ENCODE results near the gene PRKCE. TPM values are rescaled to one million over a fixed set of nuclear protein-coding genes. Genes with fewer than 3 reads are reported as not detected.

PRKCE gene
- polyA plus RNA-seq, 1 experiment = 16.7 TPM

DNA sequence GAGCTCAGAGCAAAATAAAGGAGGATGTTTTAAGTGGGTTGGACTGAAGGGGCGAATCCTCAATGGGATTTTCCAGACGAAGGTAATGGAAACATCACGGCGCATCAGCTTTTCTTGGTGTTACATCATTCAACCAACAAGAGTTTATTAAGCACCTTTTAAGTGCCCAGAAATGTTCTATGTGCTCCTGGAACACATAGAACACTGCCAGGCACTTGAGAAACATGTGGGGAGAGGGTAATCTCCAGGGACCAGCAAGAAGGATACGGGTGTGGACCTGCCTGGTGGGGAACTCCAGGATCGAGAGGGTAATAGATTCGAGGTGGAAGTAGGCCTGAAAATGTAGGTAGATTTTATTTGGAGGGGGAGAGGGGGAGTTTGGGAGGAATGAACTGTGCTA lies 168.6 kb downstream of the PRKCE start:
- ChIA-PET POLR2A (no interaction called here), CTCF (no interaction called here)
- H3K27ac ChIP-seq (ENCODE audit: low read depth, low read length) = no peak overlapping the region
- H3K27me3 ChIP-seq (ENCODE audit: control insufficient read depth, insufficient read depth, low read length) = no peaks in the 10 kb centered on the region
- no peak overlapping the region for H3K4me3 ChIP-seq (ENCODE audit: low read depth, low read length)
- no peak for DNase-seq (ENCODE audit: low read depth, low spot score)
- TF ChIP-seq, protein P1, sequence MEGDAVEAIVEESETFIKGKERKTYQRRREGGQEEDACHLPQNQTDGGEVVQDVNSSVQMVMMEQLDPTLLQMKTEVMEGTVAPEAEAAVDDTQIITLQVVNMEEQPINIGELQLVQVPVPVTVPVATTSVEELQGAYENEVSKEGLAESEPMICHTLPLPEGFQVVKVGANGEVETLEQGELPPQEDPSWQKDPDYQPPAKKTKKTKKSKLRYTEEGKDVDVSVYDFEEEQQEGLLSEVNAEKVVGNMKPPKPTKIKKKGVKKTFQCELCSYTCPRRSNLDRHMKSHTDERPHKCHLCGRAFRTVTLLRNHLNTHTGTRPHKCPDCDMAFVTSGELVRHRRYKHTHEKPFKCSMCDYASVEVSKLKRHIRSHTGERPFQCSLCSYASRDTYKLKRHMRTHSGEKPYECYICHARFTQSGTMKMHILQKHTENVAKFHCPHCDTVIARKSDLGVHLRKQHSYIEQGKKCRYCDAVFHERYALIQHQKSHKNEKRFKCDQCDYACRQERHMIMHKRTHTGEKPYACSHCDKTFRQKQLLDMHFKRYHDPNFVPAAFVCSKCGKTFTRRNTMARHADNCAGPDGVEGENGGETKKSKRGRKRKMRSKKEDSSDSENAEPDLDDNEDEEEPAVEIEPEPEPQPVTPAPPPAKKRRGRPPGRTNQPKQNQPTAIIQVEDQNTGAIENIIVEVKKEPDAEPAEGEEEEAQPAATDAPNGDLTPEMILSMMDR (IDR thresholded peaks at IDR 0.05; ENCODE audit: low read depth, low read length) = no peak
- no peaks in the 10 kb centered on the region for H3K9me3 ChIP-seq (ENCODE audit: control insufficient read depth, insufficient read depth, low read length)

GRCh38 chr2:45821558-45822271 lies 170.2 kb downstream of the PRKCE start:
- TF ChIP-seq, protein P1 (IDR thresholded peaks at IDR 0.05; ENCODE audit: low read depth, low read length) = no peak
- Histone ChIP-seq H3K27me3 (ENCODE audit: control insufficient read depth, insufficient read depth, low read length) (no peaks in the 10 kb centered on the region), H3K27ac (ENCODE audit: low read depth, low read length) (no peak overlapping the region), H3K4me3 (ENCODE audit: low read depth, low read length) (no peak overlapping the region), H3K9me3 (ENCODE audit: control insufficient read depth, insufficient read depth, low read length) (no peaks in the 10 kb centered on the region)
- ChIA-PET CTCF (no interaction called here), POLR2A (no interaction called here)
- no peak for DNase-seq (ENCODE audit: low read depth, low spot score)

DNA sequence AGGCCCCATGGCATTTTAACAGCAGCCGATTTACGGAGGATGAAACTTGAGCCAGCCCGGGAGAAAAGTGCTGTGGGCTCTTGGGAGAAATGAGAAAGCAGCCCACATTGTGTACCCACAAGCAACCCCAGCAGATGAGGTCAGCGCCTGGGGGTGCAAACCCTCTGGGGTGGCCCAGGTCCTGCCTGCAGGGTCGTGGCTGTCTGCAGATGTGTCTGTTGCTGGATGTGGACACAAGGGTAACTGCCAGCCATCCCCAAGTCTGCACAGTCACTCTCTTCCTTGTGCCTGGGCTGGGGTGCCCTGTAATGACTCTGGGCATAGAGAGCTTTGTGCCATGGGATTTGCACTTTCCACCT lies 170.8 kb downstream of the PRKCE start:
- ChIA-PET POLR2A (no interaction called here), CTCF (no interaction called here)
- no peak overlapping the region for H3K4me3 ChIP-seq (ENCODE audit: low read depth, low read length)
- no peak overlapping the region for H3K27ac ChIP-seq (ENCODE audit: low read depth, low read length)
- no peaks in the 10 kb centered on the region for H3K9me3 ChIP-seq (ENCODE audit: control insufficient read depth, insufficient read depth, low read length)
- TF ChIP-seq, protein P1 (IDR thresholded peaks at IDR 0.05; ENCODE audit: low read depth, low read length) = no peak
- H3K27me3 ChIP-seq (ENCODE audit: control insufficient read depth, insufficient read depth, low read length) = no peaks in the 10 kb centered on the region
- no peak for DNase-seq (ENCODE audit: low read depth, low spot score)

DNA sequence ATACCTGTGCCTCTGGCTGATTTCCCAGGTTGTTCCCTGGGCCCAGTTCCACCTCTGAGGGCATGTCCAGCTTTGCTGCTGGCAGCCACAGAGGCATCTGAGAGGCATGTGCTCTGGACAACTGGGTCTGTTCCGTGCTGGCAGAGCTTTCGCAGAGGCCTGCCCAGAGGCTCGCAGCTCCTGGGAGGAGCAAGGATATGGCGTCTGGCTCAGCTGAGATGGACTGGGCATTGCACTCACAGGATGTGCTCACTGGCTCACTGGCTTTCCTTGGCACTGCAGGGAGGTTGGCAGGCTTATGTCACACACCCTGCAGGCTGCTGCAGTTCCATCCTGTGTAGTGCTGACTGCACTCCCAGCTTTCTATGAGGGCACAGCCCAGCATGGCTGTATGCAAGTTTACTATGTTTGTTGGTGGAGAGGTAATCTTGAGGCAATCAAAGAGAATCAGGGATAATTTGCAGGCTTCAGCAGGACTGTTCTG lies 172.3 kb downstream of the PRKCE start:
- H3K4me3 ChIP-seq (ENCODE audit: low read depth, low read length) = no peak overlapping the region
- TF ChIP-seq, protein P1 (IDR thresholded peaks at IDR 0.05; ENCODE audit: low read depth, low read length) = no peak
- H3K27ac ChIP-seq (ENCODE audit: low read depth, low read length) = no peak overlapping the region
- no peaks in the 10 kb centered on the region for H3K27me3 ChIP-seq (ENCODE audit: control insufficient read depth, insufficient read depth, low read length)
- ChIA-PET POLR2A (no interaction called here), CTCF (no interaction called here)
- DNase-seq (ENCODE audit: low read depth, low spot score) = no peak
- H3K9me3 ChIP-seq (ENCODE audit: control insufficient read depth, insufficient read depth, low read length) = no peaks in the 10 kb centered on the region

GRCh38 chr2:45825001-45825651 lies 173.7 kb downstream of the PRKCE start:
- Histone ChIP-seq H3K9me3 (ENCODE audit: control insufficient read depth, insufficient read depth, low read length) (peaks cover 8% of the 10 kb centered on the region), H3K4me3 (ENCODE audit: low read depth, low read length) (no peak overlapping the region), H3K27me3 (ENCODE audit: control insufficient read depth, insufficient read depth, low read length) (no peaks in the 10 kb centered on the region), H3K27ac (ENCODE audit: low read depth, low read length) (no peak overlapping the region)
- ChIA-PET CTCF (no interaction called here), POLR2A (interaction anchor here (0.6 kb wide), 1 partner anchor 44 kb away, joined by 5 read pairs; no protein-coding TSS in a partner anchor)
- TF ChIP-seq, protein P1 (IDR thresholded peaks at IDR 0.05; ENCODE audit: low read depth, low read length) = no peak
- no peak for DNase-seq (ENCODE audit: low read depth, low spot score)
